AG20443 (cell line): Measurements from ENCODE around the gene HMOX1.
"Not testable (repeated sequence)": the region's sequence is repeated elsewhere in the genome, so short reads cannot be mapped to it uniquely, and the experiment has no call there.

Experiments
- DNase-seq: peaks from one replicate; pipeline ENCODE4 v3.0.0; 2012; ENCODE audit warnings: low spot score, mixed read lengths

The HMOX1 gene

GRCh38 chr22:35380013-35380412, 883 bp upstream of the HMOX1 start:
- no peak for DNase-seq

- DNase-seq = no peak
These were observed 621 bp downstream of the HMOX1 start for GRCh38 chr22:35381424-35382009.

GRCh38 chr22:35383679-35384071, 2.8 kb downstream of the HMOX1 start:
- no peak for DNase-seq

- DNase-seq = peak; percentile 4
These were observed 3.6 kb downstream of the HMOX1 start for GRCh38 chr22:35384527-35384926.

GRCh38 chr22:35384975-35385588, 4.2 kb downstream of the HMOX1 start:
- DNase-seq = peak; percentile 4

- peak; percentile 1 for DNase-seq
These were observed 5.9 kb downstream of the HMOX1 start for GRCh38 chr22:35386670-35387288.

- DNase-seq = no peak
These were observed 10.0 kb downstream of the HMOX1 start for GRCh38 chr22:35390933-35391332.

GRCh38 chr22:35392357-35392756, 11.5 kb downstream of the HMOX1 start:
- no peak for DNase-seq

GRCh38 chr22:35393116-35394010, 12.5 kb downstream of the HMOX1 start:
- DNase-seq = no peak

- no peak for DNase-seq
These were observed 13.1 kb downstream of the HMOX1 start for GRCh38 chr22:35394011-35394312.

- DNase-seq = no peak
These were observed 14.1 kb downstream of the HMOX1 start for GRCh38 chr22:35394810-35395563.

- DNase-seq = not testable (repeated sequence)
These were observed 15.7 kb downstream of the HMOX1 start for GRCh38 chr22:35396622-35397021.

- DNase-seq = no peak
These were observed 16.4 kb downstream of the HMOX1 start for GRCh38 chr22:35397095-35397904.

- no peak for DNase-seq
These were observed 17.7 kb downstream of the HMOX1 start for GRCh38 chr22:35398591-35398973.

- DNase-seq = no peak
These were observed 18.3 kb downstream of the HMOX1 start for GRCh38 chr22:35399114-35399677.

GRCh38 chr22:35399678-35400500, 19.0 kb downstream of the HMOX1 start, which contains the start of gene MCM5:
MCM5 (plus strand) TSS chr22:35400140; CDS start chr22:35400439, 299 bp downstream.
- peak; percentile 99 for DNase-seq

- DNase-seq = no peak
These were observed 19.6 kb downstream of the HMOX1 start for GRCh38 chr22:35400501-35400790.

GRCh38 chr22:35401863-35402262, 21.0 kb downstream of the HMOX1 start:
- DNase-seq = no peak

GRCh38 chr22:35403356-35403755, 22.5 kb downstream of the HMOX1 start:
- no peak for DNase-seq

- no peak for DNase-seq
These were observed 23.3 kb downstream of the HMOX1 start for GRCh38 chr22:35404176-35404575.
